GM21619 (cell line): ENCODE results near the gene PLD1.
"Not testable (repeated sequence)": the region's sequence is repeated elsewhere in the genome, so short reads cannot be mapped to it uniquely, and the experiment has no call there.

Experiments
- ATAC-seq: cut with Tn5 transposase; IDR thresholded peaks from one replicate; pipeline ENCODE4 v1.9.1; 2021; ENCODE audit not compliant: unreplicated experiment

Gene PLD1

GRCh38 chr3:171640520-171641412 is 169.5 kb downstream of the PLD1 start:
- no peak for ATAC-seq

- ATAC-seq: no peak
Measured at GRCh38 chr3:171636666-171637065, 173.6 kb downstream of the PLD1 start.

GRCh38 chr3:171632766-171633165 is 177.5 kb downstream of the PLD1 start:
- ATAC-seq: no peak

- not testable (repeated sequence) for ATAC-seq
Measured at GRCh38 chr3:171626799-171627198, 183.5 kb downstream of the PLD1 start.

- no peak for ATAC-seq
Measured at GRCh38 chr3:171622126-171622525, 188.2 kb downstream of the PLD1 start.

- no peak for ATAC-seq
Measured at GRCh38 chr3:171620825-171621434, 189.4 kb downstream of the PLD1 start.

GRCh38 chr3:171616798-171617197 is 193.5 kb downstream of the PLD1 start:
- ATAC-seq: no peak

GRCh38 chr3:171615686-171616085 is 194.6 kb downstream of the PLD1 start:
- no peak for ATAC-seq

- ATAC-seq: no peak
Measured at GRCh38 chr3:171615281-171615680, 195.0 kb downstream of the PLD1 start.

- ATAC-seq: no peak
Measured at GRCh38 chr3:171614318-171614921, 195.9 kb downstream of the PLD1 start.

- no peak for ATAC-seq
Measured at GRCh38 chr3:171607452-171607851, 202.8 kb downstream of the PLD1 start.

- ATAC-seq: no peak
Measured at GRCh38 chr3:171606151-171606751, 204.0 kb downstream of the PLD1 start.

- no peak for ATAC-seq
Measured at GRCh38 chr3:171604370-171604769, 205.9 kb downstream of the PLD1 start.

GRCh38 chr3:171602072-171602471 is 208.2 kb downstream of the PLD1 start:
- no peak for ATAC-seq

GRCh38 chr3:171600030-171600429 is 210.3 kb downstream of the PLD1 start:
- no peak for ATAC-seq

- no peak for ATAC-seq
Measured at GRCh38 chr3:171598990-171599389, 211.3 kb downstream of the PLD1 start.

GRCh38 chr3:171592786-171593185 is 217.5 kb downstream of the PLD1 start:
- no peak for ATAC-seq

GRCh38 chr3:171591070-171591469 is 219.2 kb downstream of the PLD1 start:
- ATAC-seq: no peak

GRCh38 chr3:171586274-171586673 is 224.0 kb downstream of the PLD1 start:
- no peak for ATAC-seq

- ATAC-seq: no peak
Measured at GRCh38 chr3:171585039-171585438, 225.2 kb downstream of the PLD1 start.

GRCh38 chr3:171584100-171584499 is 226.2 kb downstream of the PLD1 start:
- ATAC-seq: no peak
